ENCODE data around the gene ZNF512B.

The ZNF512B gene

DNA sequence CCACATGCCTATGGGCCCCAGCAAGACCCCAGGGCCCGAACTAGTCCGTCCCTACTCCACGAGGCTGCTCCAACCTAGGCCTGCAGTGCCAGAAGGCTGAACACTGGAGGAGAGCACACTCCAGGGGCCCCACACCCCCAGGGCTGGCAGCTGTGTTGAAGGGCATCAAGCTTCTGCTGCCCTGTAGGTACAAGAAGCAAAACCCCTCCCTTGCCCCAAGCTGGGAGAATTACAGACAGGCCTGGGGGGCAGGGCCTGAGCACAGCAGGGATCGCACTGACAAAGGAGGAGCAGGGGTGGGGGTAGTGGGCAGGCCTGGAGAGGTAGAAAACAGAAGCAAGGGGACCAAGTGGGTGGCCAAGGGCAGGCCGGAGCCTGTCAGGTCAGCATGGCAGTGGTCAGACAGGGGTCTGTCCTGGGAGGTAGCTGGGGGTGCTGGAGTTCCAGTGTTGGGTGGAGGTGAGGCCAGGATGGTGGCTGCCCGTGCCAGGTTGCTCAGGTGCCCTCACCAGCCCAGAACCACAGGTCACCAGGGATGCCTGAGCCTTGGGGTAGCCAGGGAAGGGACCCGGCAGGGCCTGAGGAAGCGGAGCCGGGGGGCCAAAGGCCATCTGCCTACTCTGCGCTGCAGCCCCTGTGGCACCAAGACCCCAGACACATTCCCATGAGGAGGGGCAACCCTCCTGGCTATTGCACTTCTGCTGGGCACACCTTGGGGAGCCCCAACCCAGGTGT, 10.6 kb downstream of the ZNF512B start:
- Histone ChIP-seq H3K9me2 (replicated peaks; ENCODE audit: insufficient read depth, low read length) (no peaks in the 10 kb centered on the region), H3K79me2 (ENCODE audit: low read length) (peaks cover 21% of the 10 kb centered on the region), H3K36me3 (replicated peaks; ENCODE audit: insufficient read depth, low read length) (no peaks in the 10 kb centered on the region), H3K9me3 (replicated peaks; ENCODE audit: insufficient read depth, low read length) (no peaks in the 10 kb centered on the region), H3K27ac (ENCODE audit: low read length) (no peak overlapping the region), H3K9ac (ENCODE audit: low read length) (no peak overlapping the region), H3K4me2 (ENCODE audit: low read depth, low read length) (no peak overlapping the region), H3K4me3 (ENCODE audit: low read length) (no peak overlapping the region), H3K4me1 (ENCODE audit: low read length) (peaks cover 16% of the 10 kb centered on the region; the same call in 1 of the 2 replicates), H2AFZ (ENCODE audit: low read length) (no peak overlapping the region), H4K20me1 (ENCODE audit: insufficient read depth, low read length) (no peaks in the 10 kb centered on the region), H3K27me3 (replicated peaks; ENCODE audit: insufficient read depth, low read length) (no peaks in the 10 kb centered on the region), H3F3A (ENCODE audit: insufficient read depth, low read length) (peaks cover 15% of the 10 kb centered on the region)
- DNase-seq = no peak
- TF ChIP-seq EZH2 (optimal IDR thresholded peaks at IDR 0.05; ENCODE audit: low read depth, low read length) (no peak), EZH2phosphoT487 (IDR thresholded peaks at IDR 0.05; ENCODE audit: low read length) (no peak)
- TF ChIP-seq, protein P1, sequence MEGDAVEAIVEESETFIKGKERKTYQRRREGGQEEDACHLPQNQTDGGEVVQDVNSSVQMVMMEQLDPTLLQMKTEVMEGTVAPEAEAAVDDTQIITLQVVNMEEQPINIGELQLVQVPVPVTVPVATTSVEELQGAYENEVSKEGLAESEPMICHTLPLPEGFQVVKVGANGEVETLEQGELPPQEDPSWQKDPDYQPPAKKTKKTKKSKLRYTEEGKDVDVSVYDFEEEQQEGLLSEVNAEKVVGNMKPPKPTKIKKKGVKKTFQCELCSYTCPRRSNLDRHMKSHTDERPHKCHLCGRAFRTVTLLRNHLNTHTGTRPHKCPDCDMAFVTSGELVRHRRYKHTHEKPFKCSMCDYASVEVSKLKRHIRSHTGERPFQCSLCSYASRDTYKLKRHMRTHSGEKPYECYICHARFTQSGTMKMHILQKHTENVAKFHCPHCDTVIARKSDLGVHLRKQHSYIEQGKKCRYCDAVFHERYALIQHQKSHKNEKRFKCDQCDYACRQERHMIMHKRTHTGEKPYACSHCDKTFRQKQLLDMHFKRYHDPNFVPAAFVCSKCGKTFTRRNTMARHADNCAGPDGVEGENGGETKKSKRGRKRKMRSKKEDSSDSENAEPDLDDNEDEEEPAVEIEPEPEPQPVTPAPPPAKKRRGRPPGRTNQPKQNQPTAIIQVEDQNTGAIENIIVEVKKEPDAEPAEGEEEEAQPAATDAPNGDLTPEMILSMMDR (IDR thresholded peaks at IDR 0.05; ENCODE audit: low read length) = no peak

DNA sequence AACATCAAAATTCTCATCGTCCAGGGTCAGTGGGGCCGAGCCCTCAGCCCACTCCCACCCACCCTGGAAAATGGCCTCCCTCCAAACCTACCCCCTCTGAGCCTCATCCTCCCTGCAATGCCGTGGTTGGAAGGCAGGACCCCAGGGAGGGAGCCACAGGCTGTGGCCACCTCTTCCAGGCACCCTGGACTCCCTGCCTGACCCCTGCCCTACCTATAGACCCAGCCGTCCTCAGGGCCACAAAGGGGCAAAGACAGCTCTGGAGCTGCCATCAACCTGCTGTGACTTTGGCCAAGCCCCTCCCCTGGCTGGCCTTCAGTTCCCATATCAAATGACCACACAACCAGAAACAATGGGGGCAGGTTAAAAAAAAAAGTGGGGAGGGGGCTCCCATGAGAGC, 11.3 kb downstream of the ZNF512B start:
- Histone ChIP-seq H3K9me3 (replicated peaks; ENCODE audit: insufficient read depth, low read length) (no peaks in the 10 kb centered on the region), H3K4me2 (ENCODE audit: low read depth, low read length) (no peak overlapping the region), H3K36me3 (replicated peaks; ENCODE audit: insufficient read depth, low read length) (no peaks in the 10 kb centered on the region), H3K27ac (ENCODE audit: low read length) (no peak overlapping the region), H3K9me2 (replicated peaks; ENCODE audit: insufficient read depth, low read length) (no peaks in the 10 kb centered on the region), H2AFZ (ENCODE audit: low read length) (no peak overlapping the region), H3F3A (ENCODE audit: insufficient read depth, low read length) (peaks cover 15% of the 10 kb centered on the region), H3K4me3 (ENCODE audit: low read length) (no peak overlapping the region), H3K9ac (ENCODE audit: low read length) (no peak overlapping the region), H3K79me2 (ENCODE audit: low read length) (peaks cover 27% of the 10 kb centered on the region), H3K27me3 (replicated peaks; ENCODE audit: insufficient read depth, low read length) (no peaks in the 10 kb centered on the region), H4K20me1 (ENCODE audit: insufficient read depth, low read length) (no peaks in the 10 kb centered on the region), H3K4me1 (ENCODE audit: low read length) (peaks cover 21% of the 10 kb centered on the region; the same call in 1 of the 2 replicates)
- TF ChIP-seq, protein P1 (IDR thresholded peaks at IDR 0.05; ENCODE audit: low read length) = no peak
- TF ChIP-seq EZH2phosphoT487 (IDR thresholded peaks at IDR 0.05; ENCODE audit: low read length) = no peak
- TF ChIP-seq EZH2 (optimal IDR thresholded peaks at IDR 0.05; ENCODE audit: low read depth, low read length) = no peak
- no peak for DNase-seq

DNA sequence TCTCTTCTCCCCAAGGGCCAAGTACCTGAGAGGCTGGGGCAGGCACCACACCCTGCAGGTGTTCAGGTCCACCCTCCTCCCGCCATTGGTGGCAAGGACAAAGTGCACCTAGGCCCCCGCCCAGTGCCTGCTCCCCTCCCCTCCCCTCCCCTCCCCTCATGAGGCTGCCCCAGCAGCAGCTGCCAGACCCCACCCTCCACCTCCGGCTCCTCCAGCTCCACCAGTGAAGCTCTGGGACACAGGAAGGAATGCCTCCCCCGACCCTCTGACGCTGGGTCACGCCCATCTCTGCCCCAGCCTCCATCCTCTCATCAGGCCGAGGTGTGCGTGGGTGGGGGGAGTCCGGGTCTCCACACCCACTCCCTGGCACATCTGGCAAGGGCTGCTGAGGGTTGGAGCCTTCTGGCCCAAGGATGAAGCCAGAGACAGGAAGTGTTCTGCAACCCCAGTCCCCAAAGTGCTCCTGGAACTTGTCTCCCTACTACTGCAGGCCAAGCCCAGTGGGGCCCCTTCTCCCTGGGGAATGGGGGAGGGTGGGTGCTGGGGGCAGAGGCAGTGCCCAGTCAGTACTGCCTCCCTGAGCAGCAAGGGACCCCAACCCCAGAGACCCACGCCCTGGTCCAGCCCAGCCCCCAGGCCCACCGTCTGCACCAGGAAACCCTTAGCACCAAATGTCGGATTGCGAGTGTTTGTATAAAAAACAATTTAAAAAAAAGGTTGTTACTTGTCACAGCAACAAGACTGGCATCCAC, 11.9 kb downstream of the ZNF512B start:
- no peaks in the 10 kb centered on the region for H3K27me3 ChIP-seq (replicated peaks; ENCODE audit: insufficient read depth, low read length)
- H3F3A ChIP-seq (ENCODE audit: insufficient read depth, low read length) = peaks cover 15% of the 10 kb centered on the region
- TF ChIP-seq EZH2 (optimal IDR thresholded peaks at IDR 0.05; ENCODE audit: low read depth, low read length) = no peak
- TF ChIP-seq, protein P1 (IDR thresholded peaks at IDR 0.05; ENCODE audit: low read length) = no peak
- TF ChIP-seq EZH2phosphoT487 (IDR thresholded peaks at IDR 0.05; ENCODE audit: low read length) = no peak
- peak overlapping the region; percentile 95 for H3K4me2 ChIP-seq (ENCODE audit: low read depth, low read length)
- H3K36me3 ChIP-seq (replicated peaks; ENCODE audit: insufficient read depth, low read length) = no peaks in the 10 kb centered on the region
- no peaks in the 10 kb centered on the region for H3K9me2 ChIP-seq (replicated peaks; ENCODE audit: insufficient read depth, low read length)
- peak overlapping the region; percentile 83; the same call in 1 of the 2 replicates for H2AFZ ChIP-seq (ENCODE audit: low read length)
- H3K4me3 ChIP-seq (ENCODE audit: low read length) = peak overlapping the region; percentile 81
- peak overlapping the region; percentile 84; the same call in 1 of the 2 replicates for H3K9ac ChIP-seq (ENCODE audit: low read length)
- H3K79me2 ChIP-seq (ENCODE audit: low read length) = peaks cover 33% of the 10 kb centered on the region
- H3K4me1 ChIP-seq (ENCODE audit: low read length) = peaks cover 21% of the 10 kb centered on the region; the same call in 1 of the 2 replicates
- peak; percentile 66 for DNase-seq
- no peaks in the 10 kb centered on the region for H3K9me3 ChIP-seq (replicated peaks; ENCODE audit: insufficient read depth, low read length)
- peak overlapping the region; percentile 82; the same call in 1 of the 2 replicates for H3K27ac ChIP-seq (ENCODE audit: low read length)
- H4K20me1 ChIP-seq (ENCODE audit: insufficient read depth, low read length) = no peaks in the 10 kb centered on the region

All from MM.1S (cell line).